Suprapubic skin (tissue), 4 donors: Measurements from ENCODE around the gene ZBTB46. TPM values are rescaled to one million over a fixed set of nuclear protein-coding genes. Genes with fewer than 3 reads are reported as not detected.

Experiments used
- DNase-seq, 2 donors: peaks; one replicate each; pipeline ENCODE4 v3.0.0-alpha.2; 2019; ENCODE audit warnings: low spot score in 2 of 2
- H3K27ac ChIP-seq: fragments of 200-600 bp; sonication (generic); one replicate; pipeline ENCODE4 v1.5.1; 2019
- H3K27me3 ChIP-seq: fragments of 200-600 bp; sonication (generic); one replicate; pipeline ENCODE4 v1.5.1; 2019
- H3K36me3 ChIP-seq: fragments of 200-600 bp; sonication (generic); one replicate; pipeline ENCODE4 v1.5.1; 2019
- H3K4me1 ChIP-seq: fragments of 200-600 bp; sonication (generic); one replicate; pipeline ENCODE4 v1.5.1; 2019
- H3K4me3 ChIP-seq: fragments of 200-600 bp; sonication (generic); one replicate; pipeline ENCODE4 v1.5.1; 2019; ENCODE audit warnings: mild to moderate bottlenecking
- H3K9me3 ChIP-seq: fragments of 200-600 bp; sonication (generic); one replicate; pipeline ENCODE4 v1.5.1; 2019
- EP300 ChIP-seq: sonication (generic); formaldehyde crosslinking; IDR thresholded peaks from one replicate; pipeline ENCODE4 v1.6.1; 2017; ENCODE audit warnings: antibody characterized with exemption
- POLR2A ChIP-seq, 2 donors: fragments of 450-650 bp; IDR thresholded peaks; one replicate each; pipeline ENCODE4 v1.6.1; 2017; ENCODE audit warnings: antibody characterized with exemption in 2 of 2, mild to moderate bottlenecking in 2 of 2, moderate library complexity in 2 of 2
- POLR2AphosphoS5 ChIP-seq, 3 donors: sonication (generic); formaldehyde crosslinking; IDR thresholded peaks; one replicate each; pipeline ENCODE4 v1.6.1; 2017; ENCODE audit warnings: antibody characterized with exemption in 3 of 3
- WGBS: methylation state at CpG from one replicate; pipeline ENCODE4 v1.1.5; 2018; 5-methylcytosine and 5-hydroxymethylcytosine counted together
- total RNA-seq, 4 donors: library from RNA; depleted of rRNA; stranded (reverse); fragments of >200 nt; gene quantifications; one replicate each; pipeline ENCODE4 v1.1.0, GENCODE V29; 2016
- TF ChIP-seq, protein P1 (sequence below), 2 donors: fragments of 200-600 bp in 1 of 2; fragments of 450-650 bp in 1 of 2; sonication (generic) in 1 of 2; IDR thresholded peaks; one replicate each; pipeline ENCODE4 v1.5.1; 2016 to 2019; ENCODE audit warnings: antibody characterized with exemption in 2 of 2, mild to moderate bottlenecking in 1 of 2, moderate library complexity in 1 of 2

The ZBTB46 gene
- total RNA-seq, 4 donors from 2014 or later: 3.4 to 5.1 (median 4.4) TPM

- H3K9me3 ChIP-seq: no peaks in the 10 kb centered on the region
- TF ChIP-seq EP300 (no peak), POLR2AphosphoS5 (IDR thresholded peaks at IDR 0.05) (no peak)
- TF ChIP-seq, protein P1, sequence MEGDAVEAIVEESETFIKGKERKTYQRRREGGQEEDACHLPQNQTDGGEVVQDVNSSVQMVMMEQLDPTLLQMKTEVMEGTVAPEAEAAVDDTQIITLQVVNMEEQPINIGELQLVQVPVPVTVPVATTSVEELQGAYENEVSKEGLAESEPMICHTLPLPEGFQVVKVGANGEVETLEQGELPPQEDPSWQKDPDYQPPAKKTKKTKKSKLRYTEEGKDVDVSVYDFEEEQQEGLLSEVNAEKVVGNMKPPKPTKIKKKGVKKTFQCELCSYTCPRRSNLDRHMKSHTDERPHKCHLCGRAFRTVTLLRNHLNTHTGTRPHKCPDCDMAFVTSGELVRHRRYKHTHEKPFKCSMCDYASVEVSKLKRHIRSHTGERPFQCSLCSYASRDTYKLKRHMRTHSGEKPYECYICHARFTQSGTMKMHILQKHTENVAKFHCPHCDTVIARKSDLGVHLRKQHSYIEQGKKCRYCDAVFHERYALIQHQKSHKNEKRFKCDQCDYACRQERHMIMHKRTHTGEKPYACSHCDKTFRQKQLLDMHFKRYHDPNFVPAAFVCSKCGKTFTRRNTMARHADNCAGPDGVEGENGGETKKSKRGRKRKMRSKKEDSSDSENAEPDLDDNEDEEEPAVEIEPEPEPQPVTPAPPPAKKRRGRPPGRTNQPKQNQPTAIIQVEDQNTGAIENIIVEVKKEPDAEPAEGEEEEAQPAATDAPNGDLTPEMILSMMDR (IDR thresholded peaks at IDR 0.05): no peak
- 97% methylated on average over 14 of the region's 25 CpGs for WGBS
- no peak overlapping the region for H3K4me3 ChIP-seq
- H3K4me1 ChIP-seq: peaks cover 36% of the 10 kb centered on the region
- no peak overlapping the region for H3K27ac ChIP-seq
- DNase-seq: peak in 1 of 2 donors; percentile 52
- peaks cover 36% of the 10 kb centered on the region for H3K36me3 ChIP-seq
- no peaks in the 10 kb centered on the region for H3K27me3 ChIP-seq
Measured at GRCh38 chr20:63734111-63734945, 96.7 kb downstream of the ZBTB46 start.

GRCh38 chr20:63733579-63734081 is 97.4 kb downstream of the ZBTB46 start:
- H3K9me3 ChIP-seq: no peaks in the 10 kb centered on the region
- H3K36me3 ChIP-seq: peaks cover 36% of the 10 kb centered on the region
- H3K4me3 ChIP-seq: no peak overlapping the region
- DNase-seq: peak in 1 of 2 donors; percentile 60
- no peaks in the 10 kb centered on the region for H3K27me3 ChIP-seq
- H3K27ac ChIP-seq: no peak overlapping the region
- H3K4me1 ChIP-seq: peaks cover 29% of the 10 kb centered on the region
- WGBS: 95% methylated on average over 11 of the region's 18 CpGs
- TF ChIP-seq EP300 (no peak), POLR2A (IDR thresholded peaks at IDR 0.05) (no peak), POLR2AphosphoS5 (IDR thresholded peaks at IDR 0.05) (no peak)
- TF ChIP-seq, protein P1 (IDR thresholded peaks at IDR 0.05): no peak

- H3K4me1 ChIP-seq: peaks cover 23% of the 10 kb centered on the region
- H3K36me3 ChIP-seq: peaks cover 40% of the 10 kb centered on the region
- no peak overlapping the region for H3K27ac ChIP-seq
- TF ChIP-seq EP300: no peak
- TF ChIP-seq, protein P1 (IDR thresholded peaks at IDR 0.05): no peak
- no peak for TF ChIP-seq POLR2AphosphoS5 (IDR thresholded peaks at IDR 0.05)
- peak in 1 of 2 donors; percentile 49 for DNase-seq
- WGBS: 100% methylated on average over 2 of the region's 13 CpGs
- no peaks in the 10 kb centered on the region for H3K27me3 ChIP-seq
- no peak overlapping the region for H3K4me3 ChIP-seq
- no peaks in the 10 kb centered on the region for H3K9me3 ChIP-seq
Measured at GRCh38 chr20:63733117-63733516, 97.9 kb downstream of the ZBTB46 start.

- TF ChIP-seq, protein P1 (IDR thresholded peaks at IDR 0.05): no peak
- no peak for TF ChIP-seq POLR2AphosphoS5 (IDR thresholded peaks at IDR 0.05)
- TF ChIP-seq POLR2A (IDR thresholded peaks at IDR 0.05): no peak
- TF ChIP-seq EP300: no peak
- H3K36me3 ChIP-seq: peaks cover 40% of the 10 kb centered on the region
- H3K4me3 ChIP-seq: no peak overlapping the region
- no peaks in the 10 kb centered on the region for H3K9me3 ChIP-seq
- peaks cover 16% of the 10 kb centered on the region for H3K4me1 ChIP-seq
- DNase-seq: peak in 1 of 2 donors; percentile 41
- H3K27ac ChIP-seq: no peak overlapping the region
- 87% methylated on average over 38 of the region's 38 CpGs for WGBS
- no peaks in the 10 kb centered on the region for H3K27me3 ChIP-seq
Measured at GRCh38 chr20:63732118-63733095, 98.7 kb downstream of the ZBTB46 start.
